Measurements from ENCODE around the gene PRPF8. TPM values are rescaled to one million over a fixed set of nuclear protein-coding genes. Genes with fewer than 3 reads are reported as not detected.

The PRPF8 gene
- polyA plus RNA-seq, 1 of the 3 experiments (the other 2 are of a cell fraction) = 149 TPM

- H3K9ac ChIP-seq = no peak overlapping the region
- no peaks in the 10 kb centered on the region for H3K36me3 ChIP-seq (replicated peaks in 1 of 2; ENCODE audit: control insufficient read depth in 1 of 2, insufficient read depth in 2 of 2, low read length in 1 of 2)
- H3K4me3 ChIP-seq (ENCODE audit: low read depth in 2 of 2, low read length in 1 of 2) = no peak overlapping the region
- H2AFZ ChIP-seq (ENCODE audit: low read depth) = no peak overlapping the region
- CTCF ChIA-PET = interaction anchor here (1.8 kb wide), 1 partner anchor 21 kb away, joined by 3 read pairs; the partner anchor contains the start of gene SLC43A2
- no peaks in the 10 kb centered on the region for H4K20me1 ChIP-seq (ENCODE audit: insufficient read depth)
- 97% methylated on average over 5 of the region's 5 CpGs for WGBS (ENCODE audit: low lambda C conversion rate)
- H3K79me2 ChIP-seq (ENCODE audit: insufficient read depth) = no peaks in the 10 kb centered on the region
- no peak overlapping the region for H3K27ac ChIP-seq (ENCODE audit: low read depth in 2 of 2, low read length in 1 of 2)
- no peaks in the 10 kb centered on the region for H3F3A ChIP-seq (replicated peaks; ENCODE audit: insufficient read depth)
- H3K4me1 ChIP-seq (ENCODE audit: control insufficient read depth in 1 of 2, insufficient read depth in 2 of 2, low read depth in 1 of 2, low read length in 1 of 2) = no peaks in the 10 kb centered on the region
- POLR2A ChIA-PET = no interaction called here
- H3K9me2 ChIP-seq = no peaks in the 10 kb centered on the region
- no peaks in the 10 kb centered on the region for H3K27me3 ChIP-seq (ENCODE audit: insufficient read depth)
- DNase-seq = no peak
- TF ChIP-seq CHD2 (IDR thresholded peaks at IDR 0.05; ENCODE audit: low read length, partially characterized antibody) (no peak), MEF2A (IDR thresholded peaks at IDR 0.05; ENCODE audit: borderline replicate concordance, low read depth) (no peak), EP300 (IDR thresholded peaks at IDR 0.05; ENCODE audit: borderline replicate concordance in 1 of 2, low read depth in 1 of 2, low read length in 1 of 2) (no peak), ELF1 (IDR thresholded peaks at IDR 0.05) (no peak), GATA2 (CRISPR knock-in tag; IDR thresholded peaks at IDR 0.05) (no peak), MXI1 (IDR thresholded peaks at IDR 0.05; ENCODE audit: low read depth, low read length) (no peak), USF1 (IDR thresholded peaks at IDR 0.05; ENCODE audit: borderline replicate concordance, low read depth) (no peak), IRF3 (IDR thresholded peaks at IDR 0.05; ENCODE audit: low read depth, low read length) (no peak), TAF1 (IDR thresholded peaks at IDR 0.05; ENCODE audit: borderline replicate concordance, low read depth, low read length) (no peak), RXRA (IDR thresholded peaks at IDR 0.05; ENCODE audit: borderline replicate concordance, low read depth) (no peak), SMC3 (IDR thresholded peaks at IDR 0.05; ENCODE audit: low read depth, low read length) (no peak), RAD21 (IDR thresholded peaks at IDR 0.05; ENCODE audit: low read length) (no peak), RFX5 (IDR thresholded peaks at IDR 0.05; ENCODE audit: low read length) (no peak)
- no peaks in the 10 kb centered on the region for H3K9me3 ChIP-seq
- no peak overlapping the region for H3K4me2 ChIP-seq
These were observed 76.7 kb downstream of the PRPF8 start for GRCh38 chr17:1607971-1608320.

GRCh38 chr17:1606352-1606985 lies 78.2 kb downstream of the PRPF8 start:
- CTCF ChIA-PET = interaction anchor here (1.4 kb wide), 1 partner anchor 32 kb away, joined by 3 read pairs; no protein-coding TSS in a partner anchor
- Histone ChIP-seq H3K9ac (no peak overlapping the region), H3F3A (replicated peaks; ENCODE audit: insufficient read depth) (no peaks in the 10 kb centered on the region), H3K36me3 (replicated peaks in 1 of 2; ENCODE audit: control insufficient read depth in 1 of 2, insufficient read depth in 2 of 2, low read length in 1 of 2) (no peaks in the 10 kb centered on the region), H3K79me2 (ENCODE audit: insufficient read depth) (no peaks in the 10 kb centered on the region), H4K20me1 (ENCODE audit: insufficient read depth) (no peaks in the 10 kb centered on the region), H3K27me3 (ENCODE audit: insufficient read depth) (no peaks in the 10 kb centered on the region), H3K9me2 (no peaks in the 10 kb centered on the region), H2AFZ (ENCODE audit: low read depth) (no peak overlapping the region), H3K4me1 (ENCODE audit: control insufficient read depth in 1 of 2, insufficient read depth in 2 of 2, low read depth in 1 of 2, low read length in 1 of 2) (no peaks in the 10 kb centered on the region), H3K4me3 (ENCODE audit: low read depth in 2 of 2, low read length in 1 of 2) (no peak overlapping the region), H3K9me3 (no peaks in the 10 kb centered on the region), H3K4me2 (no peak overlapping the region), H3K27ac (ENCODE audit: low read depth in 2 of 2, low read length in 1 of 2) (no peak overlapping the region)
- TF ChIP-seq TCF12 (IDR thresholded peaks at IDR 0.05) (no peak), JUND (IDR thresholded peaks at IDR 0.05) (no peak), RFX5 (IDR thresholded peaks at IDR 0.05; ENCODE audit: low read length) (no peak), TAF1 (IDR thresholded peaks at IDR 0.05; ENCODE audit: borderline replicate concordance, low read depth, low read length) (no peak), EZH2phosphoT487 (IDR thresholded peaks at IDR 0.05; ENCODE audit: borderline replicate concordance, low read depth) (no peak), SIN3A (IDR thresholded peaks at IDR 0.05; ENCODE audit: borderline replicate concordance, low read depth, low read length) (no peak), FOXJ3 (CRISPR knock-in tag; IDR thresholded peaks at IDR 0.05) (no peak), EP300 (IDR thresholded peaks at IDR 0.05; ENCODE audit: borderline replicate concordance in 1 of 2, low read depth in 1 of 2, low read length in 1 of 2) (no peak), IRF3 (IDR thresholded peaks at IDR 0.05; ENCODE audit: low read depth, low read length) (no peak), NRF1 (IDR thresholded peaks at IDR 0.05; ENCODE audit: low read depth, low read length) (no peak), MEF2A (IDR thresholded peaks at IDR 0.05; ENCODE audit: borderline replicate concordance, low read depth) (no peak), MXI1 (IDR thresholded peaks at IDR 0.05; ENCODE audit: low read depth, low read length) (no peak)
- POLR2A ChIA-PET = no interaction called here
- DNase-seq = no peak
- 78% methylated on average over 4 of the region's 26 CpGs for WGBS (ENCODE audit: low lambda C conversion rate)
